Motor neuron (in vitro differentiated cells): Measurements from ENCODE around the gene ACSL6. TPM values are rescaled to one million over a fixed set of nuclear protein-coding genes. Genes with fewer than 3 reads are reported as not detected.
A peak's percentile ranks its signal among the peaks of the same experiment; 100 is the strongest.

ENCODE experiments used
- ATAC-seq, 8 experiments: fragments of 200-7000 bp; cut with Tn5 transposase; replicated peaks in 6 of 8; 2 replicates each; pipeline ENCODE4 v1.8.0; 2021; ENCODE audit warnings: mild to moderate bottlenecking in 8 of 8, moderate library complexity in 8 of 8
- H3K27ac ChIP-seq, 2 donors: fragments of 250-450 bp; sonication (Bioruptor Pico); 2 replicates each; pipeline ENCODE4 v1.9.0; 2021; ENCODE audit warnings: antibody characterized with exemption in 2 of 2, mild to moderate bottlenecking in 2 of 2, moderate library complexity in 1 of 2
- H3K4me1 ChIP-seq, 2 donors: fragments of 250-450 bp; sonication (Bioruptor Pico); replicated peaks in 1 of 2; 2 replicates each; pipeline ENCODE4 v1.6.1; 2021; ENCODE audit warnings: antibody characterized with exemption in 2 of 2, mild to moderate bottlenecking in 2 of 2, moderate library complexity in 1 of 2
- H3K4me3 ChIP-seq, 5 donors: fragments of 250-450 bp; sonication (Bioruptor Pico); 2 replicates each; pipeline ENCODE4 v1.9.0; 2021; ENCODE audit warnings: antibody characterized with exemption in 5 of 5, mild to moderate bottlenecking in 5 of 5, moderate library complexity in 4 of 5
- WGBS, 10 experiments: fragments of 450-650 bp; shearing (Covaris generic); methylation state at CpG; one replicate each; pipeline ENCODE4 v1.0.0; 2022; 5-methylcytosine and 5-hydroxymethylcytosine counted together
- in situ Hi-C, 9 experiments: fragments of 400-800 bp; cut with MboI; loops; one replicate each; pipeline ENCODE4 v1.15.0; 2021; ENCODE audit warnings: low sequenced_read_pairs in 9 of 9, low pct_unique_long_range_greater_than_20kb in 2 of 9; ENCODE audit not compliant: unreplicated experiment in 9 of 9
- total RNA-seq, 8 experiments: library from RNA; unstranded; fragments of 300-600 nt; gene quantifications; 2 replicates each; pipeline versions ENCODE4 v1.2.3 to v1.2.4, GENCODE V29; 2022

The ACSL6 gene
- total RNA-seq, 8 experiments from 2014 or later: 0.31 to 20.5 (median 8.7) TPM

DNA sequence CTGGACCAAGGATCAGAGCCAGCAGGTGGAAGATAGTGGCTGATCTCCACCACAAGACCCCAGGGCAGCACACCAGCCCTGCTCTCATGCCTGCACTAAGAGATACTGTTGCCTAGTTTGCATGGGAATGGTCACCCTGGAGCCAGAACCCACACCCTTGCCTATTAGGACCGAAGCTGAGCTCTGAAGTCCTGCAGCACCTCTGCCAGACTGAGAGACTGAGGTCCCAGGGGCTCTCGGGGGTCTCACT, 11.3 kb downstream of the ACSL6 start:
- Histone ChIP-seq H3K4me1 (peaks cover 23 to 29% of the 10 kb centered on the region in 2 donors), H3K27ac (no peak overlapping the region), H3K4me3 (no peak overlapping the region)
- WGBS, 10 experiments: 40% methylated on average over 1 of the region's 2 CpGs; no CpG with 5 or more reads in 8 of the 10 experiments
- in situ Hi-C loops: loop anchor here in 6 of 9 experiments (10.0 to 25.0 kb wide), 4 partner anchors 185 to 413 kb away; no protein-coding TSS in a partner anchor
- ATAC-seq: no peak

DNA sequence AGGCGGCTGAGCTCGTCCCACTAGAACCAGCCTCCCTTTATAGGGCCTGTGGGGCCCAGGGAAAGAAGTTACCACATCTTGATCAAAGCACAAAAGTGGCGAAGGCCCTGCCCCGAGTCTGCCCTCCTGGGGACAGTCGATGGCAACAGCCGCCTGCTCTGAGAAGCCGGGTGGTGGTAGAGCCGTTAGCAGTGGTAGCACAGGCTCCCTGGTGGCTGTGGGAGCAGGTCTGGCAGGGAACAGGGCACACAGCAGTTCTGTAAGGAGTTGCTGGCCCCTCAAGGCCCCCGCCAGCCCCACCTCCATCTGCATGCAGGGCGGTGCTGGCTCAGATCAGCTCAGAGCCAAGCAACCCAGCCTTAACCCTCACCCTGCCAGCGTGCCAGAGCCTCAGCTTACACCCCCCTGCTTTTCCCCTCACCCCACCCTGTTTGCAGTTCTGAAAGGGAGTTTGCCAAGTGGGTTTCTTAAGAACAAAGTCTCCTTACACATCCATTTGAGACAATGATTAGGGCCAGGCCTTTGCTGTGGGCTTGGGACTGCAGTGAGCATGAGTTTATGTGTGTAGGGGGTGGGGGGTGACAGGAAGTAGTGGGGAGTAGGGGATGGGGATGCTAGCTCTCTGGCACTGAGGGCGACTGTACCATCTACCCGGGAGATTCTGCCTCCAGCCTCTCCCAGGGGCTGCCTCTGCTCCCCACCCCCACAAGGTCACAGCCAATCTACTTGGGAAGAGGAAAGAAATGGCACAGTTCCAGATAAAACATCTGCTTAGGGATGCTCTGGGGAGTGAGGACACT, 11.8 kb downstream of the ACSL6 start:
- Histone ChIP-seq H3K4me1 (peaks cover 23 to 29% of the 10 kb centered on the region in 2 donors), H3K4me3 (no peak overlapping the region), H3K27ac (no peak overlapping the region)
- WGBS, 10 experiments: 19 to 40% (median 38%) methylated on average over 1 to 3 of the region's 13 CpGs; no CpG with 5 or more reads in 7 of the 10 experiments
- ATAC-seq: peak in 5 of 8 experiments; percentile 1 to 77 (median 62)
- in situ Hi-C loops: loop anchor here in 6 of 9 experiments (10.0 to 25.0 kb wide), 4 partner anchors 185 to 412 kb away; no protein-coding TSS in a partner anchor

DNA sequence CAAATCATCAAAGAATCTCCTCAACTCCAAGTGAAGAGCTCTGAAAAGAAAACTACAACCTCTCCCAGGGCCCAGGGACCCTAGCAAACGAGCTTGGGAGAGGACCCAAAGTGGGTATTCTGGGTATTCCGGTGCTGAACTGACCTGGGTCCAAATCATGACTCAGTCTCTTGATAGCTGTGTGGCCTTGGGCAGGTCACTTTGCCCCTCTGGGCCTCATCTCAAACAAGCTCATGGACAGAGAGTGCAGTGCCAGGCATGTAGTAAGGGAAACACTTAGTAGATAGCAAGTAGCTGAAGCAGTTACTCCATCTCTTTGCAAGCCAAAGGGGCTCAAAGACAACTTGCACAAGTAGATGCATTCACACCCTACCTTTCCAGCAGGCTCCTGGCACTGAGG, 12.4 kb downstream of the ACSL6 start:
- ATAC-seq: no peak
- in situ Hi-C loops: no loop called here
- Histone ChIP-seq H3K4me3 (no peak overlapping the region), H3K4me1 (peaks cover 23 to 29% of the 10 kb centered on the region in 2 donors), H3K27ac (no peak overlapping the region)
- WGBS, 10 experiments: 0 to 100% (median 82%) methylated on average over 1 to 2 of the region's 2 CpGs; no CpG with 5 or more reads in 6 of the 10 experiments

DNA sequence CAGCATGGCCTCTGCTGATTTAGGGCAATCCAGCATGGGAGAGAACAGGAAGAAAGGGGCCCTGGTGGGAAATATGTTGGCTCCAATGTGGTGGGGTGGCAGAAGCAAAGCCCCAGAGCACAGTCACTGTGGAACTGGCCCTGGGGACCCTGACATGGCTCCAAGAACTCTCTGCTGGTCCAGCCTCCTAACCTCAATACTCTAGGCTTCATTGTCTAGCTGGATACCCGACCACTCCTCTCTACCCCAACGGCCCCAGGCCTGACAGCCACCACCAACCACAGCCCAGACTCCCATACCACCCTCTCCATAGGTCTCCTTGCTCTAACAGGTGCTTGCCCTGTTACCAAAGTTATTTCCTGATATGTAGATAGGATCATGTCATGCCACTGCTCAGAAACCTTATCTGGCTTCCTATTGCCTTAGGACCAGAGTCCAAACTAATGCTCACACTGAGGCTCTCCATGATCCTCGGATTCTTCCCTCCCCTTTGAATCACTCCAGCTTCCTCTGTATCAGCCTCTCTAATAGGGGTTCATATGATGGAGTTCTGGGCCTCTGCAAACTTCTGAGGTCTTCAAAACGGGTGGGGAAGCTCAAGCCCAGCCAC, 12.9 kb downstream of the ACSL6 start:
- no peak for ATAC-seq
- in situ Hi-C loops: no loop called here
- H3K4me3 ChIP-seq: no peak overlapping the region
- 0 to 100% (median 50%) methylated on average over 1 to 3 of the region's 4 CpGs; no CpG with 5 or more reads in 4 of the 10 experiments for WGBS, 10 experiments
- peaks cover 20 to 27% of the 10 kb centered on the region in 2 donors for H3K4me1 ChIP-seq
- no peak overlapping the region for H3K27ac ChIP-seq

DNA sequence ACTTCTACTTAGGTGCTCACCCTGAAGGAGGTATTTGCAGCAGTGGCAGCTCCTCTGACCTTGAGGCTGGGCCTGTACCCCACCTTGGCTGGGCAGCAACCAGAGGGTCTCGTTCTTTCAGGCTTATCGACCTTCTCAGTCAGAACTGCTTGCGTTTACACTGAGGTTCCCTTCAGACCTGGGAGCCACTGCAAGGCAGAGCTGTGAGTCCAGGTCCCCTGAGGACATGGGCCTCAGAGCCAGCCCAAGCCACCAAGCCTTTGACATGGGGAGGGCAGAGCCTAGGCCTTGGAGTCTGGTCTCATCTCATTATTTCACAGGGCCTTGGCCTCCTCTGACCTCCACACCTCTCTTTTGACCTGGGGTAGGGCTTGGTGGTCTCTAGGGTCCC, 13.7 kb downstream of the ACSL6 start:
- 40 to 100% (median 79%) methylated on average over 1 to 3 of the region's 3 CpGs; no CpG with 5 or more reads in 6 of the 10 experiments for WGBS, 10 experiments

DNA sequence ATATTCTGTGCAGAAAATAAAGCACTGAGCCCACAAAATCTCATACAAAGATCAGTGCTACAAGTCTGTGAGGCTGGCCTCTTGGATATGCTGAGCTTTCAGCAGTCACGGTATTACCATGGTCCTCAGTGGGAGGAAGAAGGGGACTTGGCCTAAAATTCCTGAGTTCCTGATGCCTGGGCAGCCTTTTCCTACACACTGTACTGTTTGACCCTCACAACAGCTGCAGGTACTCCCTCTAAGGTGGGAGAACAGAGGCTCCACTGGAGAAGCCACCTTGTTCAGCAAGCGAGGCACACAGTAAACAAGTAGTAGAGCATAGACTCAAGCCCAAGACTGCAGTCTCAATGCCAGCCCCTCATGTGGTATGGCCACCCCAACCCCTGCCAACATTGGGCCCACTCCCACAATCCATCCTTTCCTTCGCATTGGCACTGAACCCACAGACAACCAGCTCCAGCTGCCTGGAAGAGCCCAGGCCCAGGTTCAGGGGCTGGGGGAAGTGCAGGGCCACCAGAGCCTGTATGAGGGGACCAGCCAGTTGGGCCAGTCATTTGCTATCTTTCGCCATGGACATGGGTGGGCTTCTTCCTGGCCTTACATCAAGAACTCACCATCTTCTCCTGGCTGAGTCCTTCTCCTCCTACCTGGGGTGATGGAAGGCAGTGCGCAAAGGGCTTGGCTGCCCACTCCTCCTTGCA, 14.3 kb downstream of the ACSL6 start:
- Histone ChIP-seq H3K27ac (no peak overlapping the region), H3K4me3 (no peak overlapping the region), H3K4me1 (peaks cover 8 to 16% of the 10 kb centered on the region in 2 donors)
- WGBS, 10 experiments: 75 to 100% (median 80%) methylated on average over 1 to 4 of the region's 5 CpGs; no CpG with 5 or more reads in 2 of the 10 experiments
- no peak for ATAC-seq
- in situ Hi-C loops: no loop called here

More for the DNA sequence above, 13.7 kb downstream of the ACSL6 start:
- Histone ChIP-seq H3K4me1 (peaks cover 12 to 22% of the 10 kb centered on the region in 2 donors), H3K27ac (no peak overlapping the region), H3K4me3 (no peak overlapping the region)
- ATAC-seq: no peak
- in situ Hi-C loops: no loop called here

DNA sequence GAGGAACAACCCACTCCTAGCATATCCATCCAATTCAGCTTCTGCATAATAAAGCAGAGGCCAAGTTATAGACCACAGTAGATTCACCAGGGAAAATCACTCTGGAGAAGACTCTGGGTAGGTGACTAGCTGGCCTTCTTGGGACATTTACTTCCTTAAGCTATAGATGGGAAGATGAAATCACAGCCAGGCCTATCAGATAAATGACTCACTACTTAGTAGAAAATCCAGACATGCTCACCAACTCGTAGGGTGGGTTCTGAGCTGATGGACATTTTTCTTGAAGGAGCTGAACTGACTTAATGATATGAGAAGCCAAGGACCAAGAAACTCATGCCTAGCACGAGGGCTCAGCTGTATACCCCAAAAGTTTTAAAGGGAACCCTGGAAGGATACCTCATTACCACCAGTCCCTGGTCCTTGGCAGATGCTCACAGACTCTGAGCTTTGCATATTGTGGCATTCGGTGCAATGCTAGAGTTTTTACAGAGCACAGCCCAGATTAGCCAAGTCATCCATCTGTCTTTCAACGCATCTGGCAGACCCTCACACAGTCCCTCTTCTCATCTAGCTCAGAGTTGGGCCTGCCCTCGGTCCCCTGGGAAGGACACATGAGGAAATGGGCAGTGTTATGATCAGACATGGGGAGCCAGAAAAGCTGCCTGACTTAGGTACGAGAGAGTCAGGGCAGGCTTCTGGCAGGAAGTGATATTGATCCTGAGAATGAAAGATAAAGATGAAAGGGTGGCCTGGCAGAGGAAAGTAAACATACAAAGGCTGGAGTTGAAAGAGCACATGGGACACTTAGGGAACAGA, 15.0 kb downstream of the ACSL6 start:
- H3K27ac ChIP-seq: no peak overlapping the region
- no peak overlapping the region for H3K4me3 ChIP-seq
- no peak for ATAC-seq
- 14 to 88% (median 61%) methylated on average over 1 to 6 of the region's 6 CpGs; no CpG with 5 or more reads in 2 of the 10 experiments for WGBS, 10 experiments
- peaks cover 5 to 9% of the 10 kb centered on the region in 2 donors for H3K4me1 ChIP-seq
- in situ Hi-C loops: no loop called here

DNA sequence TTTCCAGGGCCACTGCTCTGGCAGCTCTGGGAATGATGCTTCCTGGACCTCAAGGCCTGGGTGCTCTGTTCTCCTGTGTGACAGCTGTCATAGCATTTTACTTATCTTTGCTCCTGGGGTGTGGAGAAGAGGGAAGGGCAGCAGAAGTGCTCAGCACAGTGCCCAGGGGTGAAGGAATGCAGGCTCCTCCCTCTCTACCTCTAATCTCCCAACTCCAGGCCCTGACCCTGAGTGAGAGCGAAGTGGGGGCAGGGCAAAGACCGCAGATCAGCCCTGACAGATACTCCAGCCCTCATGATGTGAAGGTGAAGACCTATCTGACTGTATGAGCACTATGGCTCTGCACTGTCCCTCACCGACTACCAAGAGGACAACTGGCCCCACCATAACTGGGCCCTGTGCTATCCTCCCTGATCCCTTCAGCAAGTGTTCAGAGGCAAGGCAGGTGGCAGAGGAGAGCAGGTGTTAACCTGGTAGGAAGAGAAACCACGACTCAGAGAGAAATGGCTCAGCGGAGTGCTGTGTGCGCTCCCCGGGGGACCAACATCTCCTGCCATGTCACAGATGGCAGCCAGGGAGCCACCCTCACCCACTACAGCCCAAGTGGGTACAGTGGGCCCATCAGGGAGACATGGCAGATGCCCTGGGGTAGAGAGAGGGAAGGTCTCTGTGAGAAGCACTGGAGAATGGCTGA, 16.8 kb downstream of the ACSL6 start:
- ATAC-seq: no peak
- Histone ChIP-seq H3K4me1 (peaks cover 4 to 7% of the 10 kb centered on the region in 2 donors), H3K4me3 (no peak overlapping the region), H3K27ac (no peak overlapping the region)
- 40 to 100% (median 71%) methylated on average over 1 of the region's 7 CpGs; no CpG with 5 or more reads in 6 of the 10 experiments for WGBS, 10 experiments
- in situ Hi-C loops: no loop called here

DNA sequence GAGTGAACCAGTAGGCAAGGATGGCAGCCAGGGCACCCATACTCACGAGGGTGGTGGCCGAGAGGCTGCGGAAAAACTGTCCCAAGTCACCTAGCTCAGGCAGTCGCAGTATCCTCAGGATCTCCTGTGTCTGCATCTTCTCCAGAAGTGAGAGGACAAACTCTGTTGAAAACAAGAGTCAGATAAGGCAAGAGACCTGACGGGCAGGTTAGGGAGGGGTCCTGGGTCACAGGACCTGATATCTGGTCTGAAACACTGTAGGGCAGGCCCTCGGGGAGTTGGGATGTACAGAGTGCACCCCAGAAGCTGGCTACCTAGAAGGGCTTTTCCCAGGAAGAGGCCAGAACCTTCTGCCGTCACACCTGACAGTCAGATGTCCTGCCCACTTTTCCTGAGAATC, 17.4 kb downstream of the ACSL6 start:
- Histone ChIP-seq H3K4me3 (no peak overlapping the region), H3K4me1 (peaks cover 0 to 1% of the 10 kb centered on the region in 2 donors), H3K27ac (no peak overlapping the region)
- ATAC-seq: no peak
- in situ Hi-C loops: no loop called here
- 57 to 100% (median 60%) methylated on average over 1 to 3 of the region's 7 CpGs; no CpG with 5 or more reads in 5 of the 10 experiments for WGBS, 10 experiments

DNA sequence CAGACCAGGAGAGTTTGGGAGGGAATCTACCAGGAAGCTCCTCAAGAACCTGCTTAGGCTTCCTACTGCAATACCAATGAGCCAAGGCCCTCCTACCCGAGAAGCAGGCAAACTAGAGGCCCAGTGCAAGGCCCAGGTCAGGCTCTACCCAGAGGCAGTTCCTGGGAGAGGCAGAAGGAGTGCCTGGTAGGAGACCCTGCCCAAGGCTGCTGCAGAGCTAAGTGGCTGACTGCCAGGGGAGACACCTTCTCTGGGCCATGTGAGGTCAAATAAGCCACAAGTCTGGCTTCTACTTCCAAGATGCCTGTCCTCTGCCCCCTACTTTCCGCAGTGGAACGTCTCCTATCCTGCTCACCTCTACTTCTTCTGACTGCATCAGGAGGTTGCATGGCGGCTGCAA, 17.8 kb downstream of the ACSL6 start:
- H3K4me3 ChIP-seq: no peak overlapping the region
- H3K27ac ChIP-seq: no peak overlapping the region
- in situ Hi-C loops: no loop called here
- peak in 1 of 8 experiments; percentile 24 for ATAC-seq
- H3K4me1 ChIP-seq: no peaks in the 10 kb centered on the region
- 83 to 100% (median 100%) methylated on average over 1 to 3 of the region's 4 CpGs; no CpG with 5 or more reads in 6 of the 10 experiments for WGBS, 10 experiments

DNA sequence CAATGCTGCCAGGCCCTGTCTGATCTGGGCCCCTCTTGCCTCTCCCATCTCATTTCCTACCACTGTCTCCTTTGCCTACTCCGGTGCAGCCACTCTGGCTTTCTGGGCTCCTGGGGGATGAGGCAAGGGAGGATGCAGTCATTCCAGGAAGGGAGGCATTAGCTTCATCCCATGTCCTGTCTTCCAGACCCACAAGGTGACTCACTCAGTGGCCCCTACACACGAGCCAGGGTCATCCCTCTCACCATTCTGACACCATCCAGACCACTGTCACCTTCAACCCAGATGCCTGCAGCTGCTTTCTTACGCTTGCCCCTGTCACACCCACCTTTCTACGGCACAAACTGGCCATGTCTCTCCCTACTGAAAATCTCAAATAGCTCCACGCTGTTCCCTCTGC, 19.1 kb downstream of the ACSL6 start:
- in situ Hi-C loops: no loop called here
- WGBS, 10 experiments: 30 to 100% (median 72%) methylated on average over 1 to 4 of the region's 5 CpGs; no CpG with 5 or more reads in 2 of the 10 experiments

More for the DNA sequence above, 19.1 kb downstream of the ACSL6 start:
- no peak overlapping the region for H3K4me3 ChIP-seq
- H3K27ac ChIP-seq: no peak overlapping the region
- H3K4me1 ChIP-seq: no peaks in the 10 kb centered on the region
- peak in 2 of 8 experiments; percentile 45 to 62 for ATAC-seq
